Measurements from ENCODE around the gene ARHGAP6. TPM values are rescaled to one million over a fixed set of nuclear protein-coding genes. Genes with fewer than 3 reads are reported as not detected.

ARHGAP6 gene
- total RNA-seq, 1 donor from 2014 or later = 4.9 TPM

GRCh38 chrX:11434607-11435006 lies 231.1 kb downstream of the ARHGAP6 start:
- no peak overlapping the region for H3K4me3 ChIP-seq (ENCODE audit: low read depth, low read length)
- TF ChIP-seq CTCF (conservative IDR thresholded peaks at IDR 0.05; ENCODE audit: low read depth, low read length) = no peak
- no peak for DNase-seq (ENCODE audit: low read depth)

GRCh38 chrX:11431786-11432185 lies 233.9 kb downstream of the ARHGAP6 start:
- TF ChIP-seq CTCF (conservative IDR thresholded peaks at IDR 0.05; ENCODE audit: low read depth, low read length) = no peak
- no peak overlapping the region for H3K4me3 ChIP-seq (ENCODE audit: low read depth, low read length)
- DNase-seq (ENCODE audit: low read depth) = no peak

- TF ChIP-seq CTCF (conservative IDR thresholded peaks at IDR 0.05; ENCODE audit: low read depth, low read length) = no peak
- no peak overlapping the region for H3K4me3 ChIP-seq (ENCODE audit: low read depth, low read length)
- DNase-seq (ENCODE audit: low read depth) = no peak
These were observed 235.4 kb downstream of the ARHGAP6 start for GRCh38 chrX:11430271-11430670.

- no peak overlapping the region for H3K4me3 ChIP-seq (ENCODE audit: low read depth, low read length)
- no peak for TF ChIP-seq CTCF (conservative IDR thresholded peaks at IDR 0.05; ENCODE audit: low read depth, low read length)
- DNase-seq (ENCODE audit: low read depth) = no peak
These were observed 236.1 kb downstream of the ARHGAP6 start for GRCh38 chrX:11429538-11430085.

GRCh38 chrX:11427453-11428071 lies 238.2 kb downstream of the ARHGAP6 start:
- peak overlapping the region; percentile 51 for H3K4me3 ChIP-seq (ENCODE audit: low read depth, low read length)
- peak; percentile 34 for TF ChIP-seq CTCF (conservative IDR thresholded peaks at IDR 0.05; ENCODE audit: low read depth, low read length)
- DNase-seq (ENCODE audit: low read depth) = no peak

GRCh38 chrX:11426712-11427452 lies 238.8 kb downstream of the ARHGAP6 start:
- no peak for TF ChIP-seq CTCF (conservative IDR thresholded peaks at IDR 0.05; ENCODE audit: low read depth, low read length)
- H3K4me3 ChIP-seq (ENCODE audit: low read depth, low read length) = peak overlapping the region; percentile 51
- no peak for DNase-seq (ENCODE audit: low read depth)

All from epithelial cell of proximal tubule (primary cell).